Stomach (tissue), 9 donors: ENCODE data around the gene LARGE1. TPM values are rescaled to one million over a fixed set of nuclear protein-coding genes. Genes with fewer than 3 reads are reported as not detected.
A peak's percentile ranks its signal among the peaks of the same experiment; 100 is the strongest.

ENCODE experiments used
- DNase-seq, 2 donors: peaks; one replicate each; pipeline versions ENCODE4 v3.0.0 to v3.0.0-alpha.2; 2013 to 2019
- H3K27ac ChIP-seq, 5 donors: fragments of 200-600 bp in 4 of 5; sonication (generic) in 4 of 5; one replicate each; pipeline ENCODE4 v1.5.1; 2013 to 2019; ENCODE audit warnings: mild to moderate bottlenecking in 1 of 5, moderate library complexity in 1 of 5
- H3K27me3 ChIP-seq, 3 donors: fragments of 200-600 bp; sonication (generic); one replicate each; pipeline ENCODE4 v1.5.1; 2017 to 2019; ENCODE audit warnings: mixed run types in 1 of 3
- H3K36me3 ChIP-seq, 4 donors: fragments of 200-600 bp; sonication (generic); 1 replicate in 3 of 4; 2 replicates in 1 of 4; pipeline ENCODE4 v1.5.1; 2016 to 2019
- H3K4me1 ChIP-seq, 4 donors: fragments of 200-600 bp; sonication (generic); one replicate each; pipeline ENCODE4 v1.5.1; 2016 to 2019
- H3K4me3 ChIP-seq, 4 donors: fragments of 200-600 bp; sonication (generic) in 3 of 4; one replicate each; pipeline ENCODE4 v1.5.1; 2016 to 2019; ENCODE audit warnings: mild to moderate bottlenecking in 1 of 4
- H3K9me3 ChIP-seq, 4 donors: fragments of 200-600 bp; sonication (generic); one replicate each; pipeline ENCODE4 v1.5.1; 2016 to 2019
- EP300 ChIP-seq: sonication (generic); formaldehyde crosslinking; IDR thresholded peaks from one replicate; pipeline ENCODE4 v1.6.1; 2017; ENCODE audit warnings: antibody characterized with exemption
- POLR2A ChIP-seq, 4 donors: fragments of 450-650 bp; IDR thresholded peaks; one replicate each; pipeline ENCODE4 v1.6.1; 2016; ENCODE audit warnings: antibody characterized with exemption in 4 of 4, control low read depth in 2 of 4, mild to moderate bottlenecking in 1 of 4, moderate library complexity in 1 of 4
- POLR2AphosphoS5 ChIP-seq, 3 donors: sonication (generic); formaldehyde crosslinking; IDR thresholded peaks; one replicate each; pipeline ENCODE4 v1.6.1; 2016; ENCODE audit warnings: antibody characterized with exemption in 3 of 3
- WGBS, 5 donors: extraction: QIAGEN DNeasy Blood & Tissue Kit in 3 of 5; methylation state at CpG; one replicate each; pipeline versions ENCODE4 v1.1.5 to v1.1.7; 2013 to 2018; 5-methylcytosine and 5-hydroxymethylcytosine counted together
- intact Hi-C: fragments of 100-400 bp; cut with DNase I; formaldehyde crosslinking; loops from one replicate; pipeline ENCODE4 v1.15.1; 2023; ENCODE audit warnings: low total_unique reads
- polyA plus RNA-seq, 3 donors: library from polyadenylated mRNA; stranded (reverse); fragments of 200-250 nt; gene quantifications; one replicate each; pipeline ENCODE4 v1.2.3, GENCODE V29; 2013
- total RNA-seq, 5 donors: library from RNA; depleted of rRNA; stranded (reverse); fragments of >200 nt; gene quantifications; one replicate each; pipeline versions ENCODE4 v1.1.0 to v1.2.3, GENCODE V29; 2014 to 2016
- TF ChIP-seq, protein P1 (sequence below), 7 experiments: fragments of 450-650 bp in 4 of 7; fragments of 200-600 bp in 3 of 7; sonication (generic) in 3 of 7; IDR thresholded peaks; one replicate each; pipeline ENCODE4 v1.5.1; 2016 to 2019; ENCODE audit warnings: antibody characterized with exemption in 7 of 7, control low read depth in 2 of 7, mild to moderate bottlenecking in 1 of 7
- donor health status: healthy with polysubstance abuse.
- donor health status: Bipolar disorder and iron deficiency.
- donor health status: healthy.

The LARGE1 gene
- total and polyA plus RNA-seq, 8 donors, result 3.5 to 110 (median 51.6) TPM

DNA sequence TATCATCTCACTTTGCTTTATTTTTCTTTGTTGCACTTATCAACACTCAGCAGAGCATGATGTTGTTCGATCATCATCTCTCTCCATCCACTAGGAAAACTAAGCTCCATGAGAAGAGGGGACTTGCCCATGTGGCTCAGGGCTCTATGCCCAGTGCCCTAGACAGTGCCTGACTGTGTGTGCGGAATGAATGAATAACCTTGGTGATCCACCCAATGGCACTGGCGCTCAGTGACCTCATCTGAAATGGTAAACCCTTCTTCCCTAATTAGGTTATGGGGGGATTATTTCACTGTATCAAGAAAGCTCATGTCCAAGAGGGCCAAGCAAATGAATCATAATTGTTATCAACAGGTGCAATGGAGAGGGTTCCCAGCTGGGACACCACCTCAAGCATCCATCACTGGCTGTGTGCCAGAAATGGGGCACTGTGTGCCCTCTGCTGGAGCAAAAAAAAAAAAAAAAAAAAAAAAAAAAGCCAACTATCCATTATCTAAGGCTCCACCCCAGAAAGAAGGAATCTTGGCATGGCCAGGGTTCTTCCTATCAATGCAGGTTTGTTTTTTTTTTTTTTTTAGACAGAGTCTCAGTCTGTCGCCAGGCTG is 172.6 kb downstream of the LARGE1 start:
- H3K36me3 ChIP-seq, result no peaks in the 10 kb centered on the region
- TF ChIP-seq EP300 (no peak), POLR2AphosphoS5 (IDR thresholded peaks at IDR 0.05) (no peak), POLR2A (IDR thresholded peaks at IDR 0.05) (no peak)
- TF ChIP-seq, protein P1, sequence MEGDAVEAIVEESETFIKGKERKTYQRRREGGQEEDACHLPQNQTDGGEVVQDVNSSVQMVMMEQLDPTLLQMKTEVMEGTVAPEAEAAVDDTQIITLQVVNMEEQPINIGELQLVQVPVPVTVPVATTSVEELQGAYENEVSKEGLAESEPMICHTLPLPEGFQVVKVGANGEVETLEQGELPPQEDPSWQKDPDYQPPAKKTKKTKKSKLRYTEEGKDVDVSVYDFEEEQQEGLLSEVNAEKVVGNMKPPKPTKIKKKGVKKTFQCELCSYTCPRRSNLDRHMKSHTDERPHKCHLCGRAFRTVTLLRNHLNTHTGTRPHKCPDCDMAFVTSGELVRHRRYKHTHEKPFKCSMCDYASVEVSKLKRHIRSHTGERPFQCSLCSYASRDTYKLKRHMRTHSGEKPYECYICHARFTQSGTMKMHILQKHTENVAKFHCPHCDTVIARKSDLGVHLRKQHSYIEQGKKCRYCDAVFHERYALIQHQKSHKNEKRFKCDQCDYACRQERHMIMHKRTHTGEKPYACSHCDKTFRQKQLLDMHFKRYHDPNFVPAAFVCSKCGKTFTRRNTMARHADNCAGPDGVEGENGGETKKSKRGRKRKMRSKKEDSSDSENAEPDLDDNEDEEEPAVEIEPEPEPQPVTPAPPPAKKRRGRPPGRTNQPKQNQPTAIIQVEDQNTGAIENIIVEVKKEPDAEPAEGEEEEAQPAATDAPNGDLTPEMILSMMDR (IDR thresholded peaks at IDR 0.05), result no peak
- H3K9me3 ChIP-seq, result no peaks in the 10 kb centered on the region
- 71 to 83% (median 82%) methylated on average over 4 of the region's 4 CpGs for WGBS, 5 donors
- peak; percentile 24 to 28 for DNase-seq
- no peaks in the 10 kb centered on the region for H3K27me3 ChIP-seq
- peak overlapping the region; percentile 63 to 78 (median 68) for H3K27ac ChIP-seq
- no peak overlapping the region for H3K4me3 ChIP-seq
- intact Hi-C loops, result no loop called here
- H3K4me1 ChIP-seq, result peaks cover 27 to 50% (median 45%) of the 10 kb centered on the region in 4 donors

DNA sequence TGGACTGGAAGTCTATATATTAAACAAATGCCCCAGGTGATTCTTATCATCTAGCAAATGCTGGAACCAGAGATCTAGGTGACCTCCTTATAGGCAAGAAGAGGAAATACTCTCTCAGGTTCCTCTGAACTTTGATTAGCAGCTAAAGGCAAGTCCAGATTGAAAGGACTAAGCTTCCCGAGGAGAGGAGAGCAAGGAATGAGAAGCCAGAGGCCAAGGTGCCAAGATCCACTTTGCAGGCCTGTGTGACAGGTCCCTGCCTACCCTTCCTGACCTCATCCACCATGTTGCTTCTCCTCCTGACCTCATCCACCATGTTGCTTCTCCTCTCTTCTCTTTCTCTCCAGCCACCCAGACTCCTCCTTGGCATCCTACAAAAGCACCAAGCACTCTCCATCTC is 173.2 kb downstream of the LARGE1 start:
- 28 to 36% (median 29%) methylated on average over 1 of the region's 1 CpG for WGBS, 5 donors
- intact Hi-C loops, result no loop called here
- Histone ChIP-seq H3K9me3 (no peaks in the 10 kb centered on the region), H3K4me1 (peaks cover 27 to 50% (median 45%) of the 10 kb centered on the region in 4 donors), H3K27ac (peak overlapping the region; percentile 63 to 78 (median 68)), H3K4me3 (no peak overlapping the region), H3K27me3 (no peaks in the 10 kb centered on the region), H3K36me3 (no peaks in the 10 kb centered on the region)
- TF ChIP-seq, protein P1 (IDR thresholded peaks at IDR 0.05), result no peak
- TF ChIP-seq EP300 (no peak), POLR2A (IDR thresholded peaks at IDR 0.05) (no peak), POLR2AphosphoS5 (IDR thresholded peaks at IDR 0.05) (no peak)
- DNase-seq, result no peak

DNA sequence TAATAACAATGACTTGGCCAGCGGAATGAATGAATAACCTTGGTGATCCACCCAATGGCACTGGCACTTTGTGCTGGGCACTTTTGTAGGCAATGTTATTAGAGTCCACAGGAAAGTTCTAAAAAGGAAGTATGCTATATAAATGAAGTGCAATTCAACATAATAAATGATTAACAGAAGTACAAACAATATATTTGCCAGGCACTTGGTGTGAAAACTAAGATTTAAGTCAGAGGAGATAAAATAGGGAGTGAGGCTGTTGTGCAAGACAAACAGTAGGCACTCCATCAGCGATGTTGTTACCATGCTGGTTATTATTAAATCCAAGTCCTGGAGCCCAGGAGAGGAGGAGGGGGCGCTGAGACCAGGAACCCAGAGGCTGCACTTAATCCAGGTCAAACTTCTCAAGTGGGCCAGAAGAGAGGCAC is 173.8 kb downstream of the LARGE1 start:
- no peak overlapping the region for H3K4me3 ChIP-seq
- H3K9me3 ChIP-seq, result no peaks in the 10 kb centered on the region
- intact Hi-C loops, result no loop called here
- DNase-seq, result peak; percentile 64 to 71
- H3K27me3 ChIP-seq, result no peaks in the 10 kb centered on the region
- peak overlapping the region; percentile 63 to 78 (median 68) for H3K27ac ChIP-seq
- H3K4me1 ChIP-seq, result peaks cover 27 to 54% (median 45%) of the 10 kb centered on the region in 4 donors
- 28 to 57% (median 47%) methylated on average over 3 of the region's 3 CpGs for WGBS, 5 donors
- TF ChIP-seq POLR2A (IDR thresholded peaks at IDR 0.05) (no peak), POLR2AphosphoS5 (IDR thresholded peaks at IDR 0.05) (peak in 2 of 3 donors; percentile 41 to 54)
- H3K36me3 ChIP-seq, result no peaks in the 10 kb centered on the region

DNA sequence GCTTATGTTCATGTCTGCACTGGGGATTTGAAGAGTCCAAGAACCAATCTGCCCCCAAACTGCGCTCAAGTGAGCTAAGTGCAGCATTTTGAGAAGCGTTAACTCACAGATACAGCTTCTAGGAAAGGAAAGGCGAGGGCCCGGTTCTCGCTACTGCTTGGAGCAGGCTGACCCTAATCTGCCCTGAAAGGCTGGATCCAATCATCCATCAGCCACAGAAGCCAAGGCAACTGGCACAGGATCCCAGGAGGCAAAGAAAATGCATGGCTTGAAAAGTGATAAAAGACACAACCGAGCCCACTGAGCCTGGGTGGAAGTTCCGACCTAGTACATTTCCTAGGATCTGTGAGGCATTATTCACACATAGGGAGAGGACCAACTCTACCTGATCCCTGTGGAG is 174.8 kb downstream of the LARGE1 start:
- WGBS, 5 donors, result 67 to 85% (median 72%) methylated on average over 7 of the region's 7 CpGs
- Histone ChIP-seq H3K9me3 (no peaks in the 10 kb centered on the region), H3K4me1 (peaks cover 27 to 64% (median 45%) of the 10 kb centered on the region in 4 donors), H3K27me3 (no peaks in the 10 kb centered on the region), H3K36me3 (no peaks in the 10 kb centered on the region), H3K27ac (peak overlapping the region; percentile 1 to 52 (median 37)), H3K4me3 (no peak overlapping the region)
- TF ChIP-seq POLR2A (IDR thresholded peaks at IDR 0.05), result no peak
- no peak for TF ChIP-seq EP300
- TF ChIP-seq, protein P1 (IDR thresholded peaks at IDR 0.05), result no peak
- no peak for TF ChIP-seq POLR2AphosphoS5 (IDR thresholded peaks at IDR 0.05)
- no peak for DNase-seq
- intact Hi-C loops, result no loop called here

DNA sequence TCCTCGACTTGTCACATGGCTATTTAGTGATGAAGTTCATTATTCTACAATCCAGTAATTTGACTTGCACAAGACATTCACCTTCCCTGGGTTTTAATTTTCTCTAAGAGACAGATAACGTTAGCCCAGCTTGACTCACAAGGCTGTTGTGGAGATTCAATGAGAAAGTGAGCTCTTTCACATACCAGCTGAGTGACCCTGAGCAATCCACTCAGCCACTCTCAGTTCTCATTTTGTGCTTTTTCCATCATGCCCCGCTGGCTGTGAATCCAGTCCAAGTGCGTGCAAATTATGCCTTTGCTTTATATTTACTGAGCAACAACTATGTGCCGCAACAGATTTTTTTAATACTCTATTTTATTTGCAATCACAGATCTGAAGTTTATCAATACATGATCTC is 176.5 kb downstream of the LARGE1 start:
- Histone ChIP-seq H3K27ac (no peak overlapping the region), H3K9me3 (no peaks in the 10 kb centered on the region), H3K4me3 (no peak overlapping the region), H3K4me1 (peaks cover 27 to 58% (median 42%) of the 10 kb centered on the region in 4 donors), H3K27me3 (no peaks in the 10 kb centered on the region), H3K36me3 (no peaks in the 10 kb centered on the region)
- intact Hi-C loops, result no loop called here
- WGBS, 5 donors, result 93 to 97% (median 95%) methylated on average over 5 of the region's 5 CpGs
- DNase-seq, result no peak
- TF ChIP-seq, protein P1 (IDR thresholded peaks at IDR 0.05), result no peak
- TF ChIP-seq POLR2A (IDR thresholded peaks at IDR 0.05) (no peak), POLR2AphosphoS5 (IDR thresholded peaks at IDR 0.05) (no peak), EP300 (no peak)
